GM18868 (cell line): ENCODE results near the gene VPS13A.
A peak's percentile ranks its signal among the peaks of the same experiment; 100 is the strongest.

ENCODE experiments used
- ATAC-seq: cut with Tn5 transposase; IDR thresholded peaks from one replicate; pipeline ENCODE4 v1.9.1; 2021; ENCODE audit warnings: mild to moderate bottlenecking, moderate library complexity; ENCODE audit not compliant: unreplicated experiment

VPS13A gene

GRCh38 chr9:77454663-77455062, 277.3 kb downstream of the VPS13A start:
- ATAC-seq: no peak

GRCh38 chr9:77455312-77455927, 278.1 kb downstream of the VPS13A start:
- ATAC-seq: peak; percentile 58

- peak; percentile 74 for ATAC-seq
These were observed 279.6 kb downstream of the VPS13A start for GRCh38 chr9:77456829-77457437.

GRCh38 chr9:77457916-77458592, 280.7 kb downstream of the VPS13A start:
- ATAC-seq: peak; percentile 79

- no peak for ATAC-seq
These were observed 283.6 kb downstream of the VPS13A start for GRCh38 chr9:77460938-77461337.

GRCh38 chr9:77462066-77462465, 284.7 kb downstream of the VPS13A start:
- ATAC-seq: no peak

GRCh38 chr9:77463151-77463550, 285.8 kb downstream of the VPS13A start:
- no peak for ATAC-seq

GRCh38 chr9:77464661-77465060, 287.3 kb downstream of the VPS13A start:
- no peak for ATAC-seq

- no peak for ATAC-seq
These were observed 292.3 kb downstream of the VPS13A start for GRCh38 chr9:77469515-77470231.
